Dedifferentiated amniotic fluid mesenchymal stem cell (primary cell): ENCODE measurements around the gene CRBN.

Experiments used
- DNase-seq: peaks from one replicate; pipeline ENCODE4 v3.0.0-alpha.2; 2016; ENCODE audit errors: extremely low spot score

The CRBN gene

DNA sequence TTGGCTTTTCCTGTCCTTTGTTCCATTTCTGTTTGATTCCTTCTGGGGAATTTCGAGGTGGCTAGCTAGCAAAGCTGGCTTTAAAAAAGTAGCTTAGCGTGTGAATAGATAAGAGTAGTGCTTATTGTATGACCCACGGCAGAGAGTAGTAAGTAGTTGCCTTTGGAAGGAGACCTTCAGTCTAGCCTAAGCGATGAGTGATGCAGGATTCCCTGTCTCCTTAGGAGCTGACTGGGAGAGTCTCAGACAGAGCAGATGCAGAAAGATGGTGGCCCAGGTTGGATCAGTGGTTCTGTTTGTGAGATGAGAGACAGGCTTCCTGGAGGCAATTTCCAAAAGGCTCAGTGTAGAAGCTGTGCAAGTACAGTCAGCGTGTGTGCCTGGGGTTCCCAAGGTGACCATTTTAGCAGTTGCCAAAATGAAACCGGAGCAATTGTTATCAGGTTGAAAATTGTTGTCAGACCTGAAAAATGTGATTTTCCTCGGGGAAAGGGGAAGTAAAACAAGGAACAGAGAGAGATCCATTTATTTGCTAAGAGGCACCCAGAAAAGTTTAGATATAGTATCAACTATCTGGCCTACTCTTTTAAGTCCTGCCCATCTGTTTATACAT is 68.6 kb downstream of the CRBN start:
- no peak for DNase-seq

DNA sequence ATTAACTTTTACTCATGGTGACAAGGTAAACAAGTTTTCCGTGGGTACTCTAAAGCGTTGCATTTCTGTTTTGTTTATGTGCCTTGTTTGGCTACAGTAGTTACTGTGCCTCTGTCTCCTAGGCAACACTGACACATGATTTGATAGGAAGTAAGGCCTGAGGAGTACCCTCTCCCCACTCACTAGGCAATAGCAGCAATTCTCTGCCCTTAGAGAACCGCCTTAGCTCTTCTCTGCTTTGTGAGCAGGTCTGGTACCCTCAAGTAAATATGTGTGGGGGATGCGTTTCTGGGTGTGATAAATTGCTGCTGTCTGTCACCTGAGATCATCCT is 69.2 kb downstream of the CRBN start, which contains the start of gene IL5RA:
IL5RA (minus strand) TSS at position 76 of the 332 bp plus-strand sequence. CDS start 5,390 bp downstream, outside the sequence.
- DNase-seq: no peak

DNA sequence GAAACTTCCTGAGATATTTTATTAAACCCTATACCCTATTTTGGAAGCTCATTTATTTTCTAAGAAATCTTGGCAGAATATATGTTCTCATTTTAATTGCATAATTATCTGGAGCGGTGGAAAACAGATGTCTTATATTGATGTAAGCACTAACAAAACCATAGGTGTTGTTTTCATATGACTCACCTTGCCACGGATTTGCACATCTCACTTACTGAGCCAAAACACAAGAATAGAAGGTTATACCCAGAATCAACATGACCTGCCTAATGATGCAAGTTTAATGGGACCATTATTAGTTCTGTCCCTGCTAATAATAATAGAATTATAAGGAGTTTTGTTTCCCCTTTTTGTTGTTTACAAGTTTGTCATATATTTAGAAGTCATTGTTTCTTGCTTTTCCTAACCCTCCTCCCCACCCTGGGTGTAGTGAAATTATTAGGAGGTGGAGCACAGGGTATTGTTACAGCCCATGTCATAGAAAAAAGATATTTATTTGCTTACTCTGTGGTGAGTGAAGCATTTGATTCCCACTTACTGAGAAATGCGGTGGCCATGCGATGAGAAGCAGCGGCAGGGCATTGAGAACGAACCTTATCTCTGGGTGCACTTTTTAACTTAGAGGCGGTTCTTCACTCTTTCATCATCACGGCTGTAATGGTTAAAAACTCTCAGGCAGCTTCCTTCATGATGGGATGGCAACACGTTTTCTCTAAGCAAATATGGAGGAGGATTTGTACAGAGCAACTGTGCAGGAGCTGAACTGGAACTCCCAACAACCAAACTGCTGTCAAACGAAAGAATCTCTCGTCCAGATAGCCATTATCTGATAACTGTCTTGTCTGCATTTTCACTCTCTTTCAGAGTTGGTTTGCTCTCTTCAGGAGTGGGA is 69.8 kb downstream of the CRBN start:
- DNase-seq: no peak

DNA sequence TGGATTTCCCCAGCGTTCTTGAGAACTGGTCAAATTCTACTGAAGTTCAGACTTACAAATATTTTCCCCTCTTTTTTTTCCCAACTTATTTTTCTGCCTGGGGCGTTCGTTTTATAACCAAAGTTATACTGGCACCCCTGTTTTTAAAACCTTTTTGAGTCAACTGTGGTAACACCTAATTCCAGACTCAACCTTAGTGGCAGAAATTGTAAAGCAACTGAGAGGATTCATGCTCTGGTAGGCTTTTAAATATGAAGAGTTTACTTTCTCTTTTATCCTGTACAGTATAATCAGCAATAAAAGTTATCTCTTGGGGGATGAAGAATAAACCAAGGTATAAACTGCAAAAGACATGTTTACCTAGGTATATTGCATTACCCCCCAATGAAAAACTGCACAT is 71.6 kb downstream of the CRBN start:
- no peak for DNase-seq

DNA sequence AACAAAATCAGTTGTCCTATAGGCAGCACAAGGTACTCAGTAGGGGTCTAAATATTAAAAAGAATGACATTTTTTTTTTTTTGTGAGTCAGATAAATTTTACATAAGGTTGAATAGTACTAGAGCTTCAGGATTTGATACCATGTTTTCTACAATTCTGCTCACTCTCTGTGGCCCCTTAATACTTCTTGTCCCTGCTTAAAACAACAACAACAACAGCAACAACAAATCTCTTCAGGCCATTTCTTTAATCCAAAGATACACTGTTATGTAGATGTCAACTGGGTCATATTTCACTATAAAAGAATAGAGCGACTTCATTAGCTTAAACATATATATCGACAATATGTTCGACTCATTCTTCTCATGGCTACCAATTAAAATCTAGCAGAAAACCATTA is 72.3 kb downstream of the CRBN start:
- DNase-seq: no peak

DNA sequence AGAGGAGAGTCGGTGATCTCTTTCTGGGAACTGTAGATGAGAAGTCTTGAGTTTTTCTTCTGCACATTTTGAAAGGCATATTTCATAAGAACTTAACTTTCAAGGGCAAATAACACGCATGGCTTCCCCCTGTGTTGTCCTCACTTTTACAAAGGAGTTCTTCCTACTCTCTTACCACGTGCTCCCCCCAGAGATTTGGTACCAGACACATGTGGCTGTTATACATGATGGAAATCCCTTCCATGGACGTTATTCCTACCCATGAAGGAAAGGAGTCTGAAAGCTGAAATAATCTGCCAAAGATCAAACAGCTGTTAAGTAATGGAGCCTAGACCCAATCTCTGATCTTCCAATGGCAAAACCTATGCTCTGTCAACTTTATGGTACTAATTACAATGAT is 73.7 kb downstream of the CRBN start:
- no peak for DNase-seq

DNA sequence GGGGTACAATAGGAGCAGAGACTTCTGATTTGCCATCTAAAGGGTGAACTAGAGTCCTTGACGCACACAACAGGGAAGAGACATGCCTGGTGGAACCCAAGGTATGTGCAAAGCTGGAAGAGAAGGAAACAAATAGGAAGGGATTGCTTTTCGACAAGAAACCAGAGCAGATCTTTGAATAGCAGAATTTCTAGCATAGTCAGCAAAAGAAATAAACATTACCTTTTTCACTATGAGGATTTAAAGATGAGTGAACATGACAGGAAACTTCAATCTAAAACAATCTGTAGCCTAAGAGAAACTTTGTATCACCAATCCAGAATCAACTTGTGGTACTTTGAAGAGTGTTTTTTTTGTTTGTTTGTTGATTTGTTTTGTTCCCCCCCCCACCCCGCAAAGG is 74.2 kb downstream of the CRBN start:
- no peak for DNase-seq

DNA sequence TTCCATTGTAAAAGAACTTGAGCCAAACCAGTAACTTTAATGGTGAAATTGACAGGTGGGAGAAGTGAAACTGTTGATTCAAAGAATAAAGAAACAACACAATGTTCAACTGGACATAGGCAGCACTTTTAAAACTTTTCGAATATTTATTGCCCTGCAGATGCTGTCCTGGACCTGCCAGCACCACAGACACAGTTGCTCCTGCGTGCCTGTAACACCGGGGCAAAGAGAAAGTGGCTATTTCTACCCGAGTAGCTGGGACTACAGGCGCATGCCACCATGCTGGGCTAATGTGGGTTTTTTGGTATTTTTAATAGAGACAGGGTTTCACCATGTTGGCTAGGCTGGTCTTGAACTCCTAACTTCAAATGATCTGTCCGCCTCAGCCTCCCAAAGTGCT is 76.7 kb downstream of the CRBN start:
- DNase-seq: no peak

DNA sequence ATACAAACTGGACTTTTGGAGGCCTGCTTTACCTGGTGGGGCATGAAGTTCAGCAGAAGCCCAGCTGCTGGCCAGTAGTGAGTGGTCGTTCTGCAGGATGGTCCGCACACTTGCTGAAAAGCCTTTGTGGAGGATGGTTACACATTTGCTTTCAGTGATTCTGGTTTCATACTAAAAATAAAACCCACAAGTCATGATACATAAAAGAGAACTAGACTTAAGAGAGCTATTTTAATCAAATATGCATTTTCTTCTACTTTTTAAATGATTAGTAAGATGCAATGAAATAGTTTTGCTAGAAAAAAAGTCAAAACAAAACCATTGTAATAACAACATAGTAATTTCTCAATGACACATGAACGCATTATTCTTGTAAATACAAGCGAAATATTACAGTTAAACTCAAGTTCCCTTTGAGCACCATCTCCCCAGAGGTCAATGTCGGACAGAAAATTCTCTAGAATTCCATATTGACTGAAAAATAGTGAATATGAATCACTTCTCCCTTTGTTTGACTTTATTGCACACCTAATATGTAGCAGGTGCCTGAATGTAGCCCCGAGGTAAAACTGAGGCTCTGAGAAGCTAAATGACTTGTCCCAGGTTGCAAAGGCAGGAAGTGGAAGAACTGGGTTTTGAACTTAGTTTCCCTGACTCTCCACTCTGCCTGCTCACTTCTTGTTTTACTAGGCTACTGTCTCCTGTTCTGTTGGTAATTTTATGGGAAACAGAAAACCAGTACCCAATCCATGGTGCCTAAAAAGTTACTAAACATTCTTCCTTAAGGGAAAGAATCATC is 77.6 kb downstream of the CRBN start:
- DNase-seq: no peak
